ENCODE measurements around the gene ACSS2.

ACSS2 gene

GRCh38 chr20:34948030-34948429 is 71.6 kb downstream of the ACSS2 start:
- no peak for DNase-seq (ENCODE audit: low spot score)

GRCh38 chr20:34949120-34949519 is 72.7 kb downstream of the ACSS2 start:
- DNase-seq (ENCODE audit: low spot score) = no peak

GRCh38 chr20:34951252-34951651 is 74.8 kb downstream of the ACSS2 start:
- no peak for DNase-seq (ENCODE audit: low spot score)

GRCh38 chr20:34951652-34952051 is 75.2 kb downstream of the ACSS2 start:
- DNase-seq (ENCODE audit: low spot score) = no peak

GRCh38 chr20:34952671-34953070 is 76.3 kb downstream of the ACSS2 start:
- no peak for DNase-seq (ENCODE audit: low spot score)

GRCh38 chr20:34953960-34954359 is 77.5 kb downstream of the ACSS2 start:
- DNase-seq (ENCODE audit: low spot score) = no peak

- peak; percentile 68 for DNase-seq (ENCODE audit: low spot score)
Observed at GRCh38 chr20:34954904-34955230, 78.5 kb downstream of the ACSS2 start.

GRCh38 chr20:34955231-34956040 is 79.0 kb downstream of the ACSS2 start, which contains the start of the genes GSS and MYH7B:
GSS (minus strand) TSS chr20:34955806; CDS start chr20:34951852, 3,954 bp downstream.
MYH7B (plus strand) TSS chr20:34955868; CDS start chr20:34978006, 22,138 bp downstream.
- peak; percentile 99 for DNase-seq (ENCODE audit: low spot score)

GRCh38 chr20:34956041-34956458 is 79.6 kb downstream of the ACSS2 start:
- no peak for DNase-seq (ENCODE audit: low spot score)

- no peak for DNase-seq (ENCODE audit: low spot score)
Observed at GRCh38 chr20:34956751-34957472, 80.5 kb downstream of the ACSS2 start.

- no peak for DNase-seq (ENCODE audit: low spot score)
Observed at GRCh38 chr20:34964486-34964885, 88.1 kb downstream of the ACSS2 start.

- DNase-seq (ENCODE audit: low spot score) = no peak
Observed at GRCh38 chr20:34965051-34965450, 88.6 kb downstream of the ACSS2 start.

GRCh38 chr20:34967421-34967820 is 91.0 kb downstream of the ACSS2 start:
- no peak for DNase-seq (ENCODE audit: low spot score)

GRCh38 chr20:34968042-34968775 is 91.8 kb downstream of the ACSS2 start:
- no peak for DNase-seq (ENCODE audit: low spot score)

GRCh38 chr20:34970193-34970840 is 93.9 kb downstream of the ACSS2 start:
- no peak for DNase-seq (ENCODE audit: low spot score)

GRCh38 chr20:34970846-34971560 is 94.6 kb downstream of the ACSS2 start:
- DNase-seq (ENCODE audit: low spot score) = no peak

GRCh38 chr20:34971561-34972235 is 95.3 kb downstream of the ACSS2 start:
- DNase-seq (ENCODE audit: low spot score) = no peak

GRCh38 chr20:34974246-34974645 is 97.8 kb downstream of the ACSS2 start:
- no peak for DNase-seq (ENCODE audit: low spot score)

GRCh38 chr20:34976286-34976685 is 99.9 kb downstream of the ACSS2 start:
- DNase-seq (ENCODE audit: low spot score) = no peak
